Natural killer cell (primary cell): ENCODE measurements around the gene ARHGAP6. TPM values are rescaled to one million over a fixed set of nuclear protein-coding genes. Genes with fewer than 3 reads are reported as not detected.

ENCODE experiments used
- ATAC-seq, 3 donors: fragments of 150-1000 bp in 2 of 3; fragments of 200-7000 bp in 1 of 3; cut with Tn5 transposase; 1 replicate in 1 of 3; 2 replicates in 2 of 3; pipeline ENCODE4 v1.10.0; 2021; ENCODE audit warnings: mild to moderate bottlenecking in 2 of 3, moderate library complexity in 2 of 3
- DNase-seq, 2 donors: peaks; one replicate each; pipeline versions ENCODE4 v3.0.0 to v3.0.0-alpha.2; 2013 to 2021; ENCODE audit warnings: mixed read lengths in 1 of 2
- H3K27ac ChIP-seq: one replicate; pipeline ENCODE4 v1.5.1; 2013; ENCODE audit warnings: mild to moderate bottlenecking, low read length
- H3K27me3 ChIP-seq: one replicate; pipeline ENCODE4 v1.6.1; 2013; ENCODE audit warnings: low read length; ENCODE audit not compliant: control insufficient read depth, insufficient read depth
- H3K36me3 ChIP-seq: one replicate; pipeline ENCODE4 v1.6.1; 2013; ENCODE audit warnings: low read length; ENCODE audit not compliant: control insufficient read depth, insufficient read depth
- H3K4me1 ChIP-seq: one replicate; pipeline ENCODE4 v1.6.1; 2013; ENCODE audit warnings: low read length; ENCODE audit not compliant: control insufficient read depth, insufficient read depth
- H3K4me3 ChIP-seq: one replicate; pipeline ENCODE4 v1.5.1; 2013; ENCODE audit warnings: low read length
- H3K9me3 ChIP-seq: one replicate; pipeline ENCODE4 v1.6.1; 2013; ENCODE audit warnings: low read length; ENCODE audit not compliant: control insufficient read depth, insufficient read depth
- H3K27ac Mint-ChIP-seq, 2 donors: one replicate each; pipeline ENCODE4 v1.8.0; 2022; ENCODE audit warnings: mild to moderate bottlenecking in 2 of 2, mixed read lengths in 2 of 2, moderate library complexity in 1 of 2
- H3K27me3 Mint-ChIP-seq, 2 donors: one replicate each; pipeline ENCODE4 v1.8.0; 2022; ENCODE audit warnings: low read depth in 2 of 2, mixed read lengths in 2 of 2
- H3K36me3 Mint-ChIP-seq: one replicate; pipeline ENCODE4 v1.8.0; 2022; ENCODE audit warnings: mixed read lengths
- H3K4me1 Mint-ChIP-seq, 2 donors: one replicate each; pipeline ENCODE4 v1.8.0; 2022; ENCODE audit warnings: mixed read lengths in 2 of 2
- H3K4me3 Mint-ChIP-seq: one replicate; pipeline ENCODE4 v1.8.0; 2022; ENCODE audit warnings: mild to moderate bottlenecking, moderate library complexity, mixed read lengths
- H3K9me3 Mint-ChIP-seq, 2 donors: one replicate each; pipeline ENCODE4 v1.8.0; 2022; ENCODE audit warnings: mixed read lengths in 2 of 2
- CTCF ChIP-seq: fragments of 200-600 bp; IDR thresholded peaks from one replicate; pipeline ENCODE4 v1.8.0; 2022; ENCODE audit warnings: antibody characterized with exemption
- WGBS: methylation state at CpG from one replicate; pipeline ENCODE4 v1.1.7; 2013; ENCODE audit warnings: missing lambda C conversion rate; ENCODE audit not compliant: insufficient coverage; 5-methylcytosine and 5-hydroxymethylcytosine counted together
- intact Hi-C: fragments of 100-400 bp; cut with micrococcal nuclease; formaldehyde crosslinking; loops from one replicate; pipeline ENCODE4 v1.14.2; 2022
- total RNA-seq, 4 donors: library from RNA; stranded (reverse); fragments of 120-200 nt in 1 of 4; gene quantifications; one replicate each; pipeline versions ENCODE4 v1.2.3 to v1.2.4, GENCODE V29; 2013 to 2022

Gene ARHGAP6
- total RNA-seq, 3 donors from 2014 or later (not counting 1 experiment from before 2014, with no cell fraction given) = 0.32 to 1.9 (median 1.8) TPM

GRCh38 chrX:11640089-11640488 lies 25.6 kb downstream of the ARHGAP6 start:
- 82% methylated on average over 3 of the region's 4 CpGs for WGBS
- Mint-ChIP-seq H3K4me1 (no peaks in the 10 kb centered on the region), H3K27me3 (peaks cover 3 to 24% of the 10 kb centered on the region in 2 donors), H3K4me3 (no peak overlapping the region), H3K27ac (no peak overlapping the region), H3K36me3 (no peaks in the 10 kb centered on the region), H3K9me3 (no peaks in the 10 kb centered on the region)
- DNase-seq (no peak), ATAC-seq (no peak)
- Histone ChIP-seq H3K27me3 (no peaks in the 10 kb centered on the region), H3K4me1 (no peaks in the 10 kb centered on the region), H3K36me3 (no peaks in the 10 kb centered on the region), H3K9me3 (no peaks in the 10 kb centered on the region), H3K4me3 (no peak overlapping the region), H3K27ac (no peak overlapping the region)
- intact Hi-C loops = no loop called here
- no peak for TF ChIP-seq CTCF

- no peaks in the 10 kb centered on the region for H3K27me3 ChIP-seq
- intact Hi-C loops = no loop called here
- no peak for TF ChIP-seq CTCF
- H3K36me3 Mint-ChIP-seq = no peaks in the 10 kb centered on the region
- 43% methylated on average over 1 of the region's 1 CpG for WGBS
- no peaks in the 10 kb centered on the region for H3K4me1 ChIP-seq
- no peak overlapping the region for H3K4me3 Mint-ChIP-seq
- no peaks in the 10 kb centered on the region for H3K4me1 Mint-ChIP-seq
- H3K27me3 Mint-ChIP-seq = no peaks in the 10 kb centered on the region
- H3K9me3 Mint-ChIP-seq = peaks cover 0 to 3% of the 10 kb centered on the region in 2 donors
- H3K27ac Mint-ChIP-seq = no peak overlapping the region
- no peaks in the 10 kb centered on the region for H3K9me3 ChIP-seq
- no peak overlapping the region for H3K4me3 ChIP-seq
- DNase-seq (no peak), ATAC-seq (no peak)
- no peaks in the 10 kb centered on the region for H3K36me3 ChIP-seq
- no peak overlapping the region for H3K27ac ChIP-seq
These were observed 33.0 kb downstream of the ARHGAP6 start for GRCh38 chrX:11632732-11633131.

- Histone ChIP-seq H3K27ac (no peak overlapping the region), H3K4me1 (no peaks in the 10 kb centered on the region), H3K27me3 (no peaks in the 10 kb centered on the region), H3K36me3 (no peaks in the 10 kb centered on the region), H3K9me3 (no peaks in the 10 kb centered on the region), H3K4me3 (no peak overlapping the region)
- intact Hi-C loops = no loop called here
- DNase-seq (no peak), ATAC-seq (no peak)
- H3K4me1 Mint-ChIP-seq = no peaks in the 10 kb centered on the region
- TF ChIP-seq CTCF = no peak
- 23% methylated on average over 3 of the region's 4 CpGs for WGBS
- H3K36me3 Mint-ChIP-seq = no peaks in the 10 kb centered on the region
- no peaks in the 10 kb centered on the region for H3K27me3 Mint-ChIP-seq
- peaks cover 0 to 6% of the 10 kb centered on the region in 2 donors for H3K9me3 Mint-ChIP-seq
- H3K4me3 Mint-ChIP-seq = no peak overlapping the region
- no peak overlapping the region for H3K27ac Mint-ChIP-seq
These were observed 36.0 kb downstream of the ARHGAP6 start for GRCh38 chrX:11629593-11630211.

- TF ChIP-seq CTCF = no peak
- H3K9me3 Mint-ChIP-seq = peaks cover 0 to 6% of the 10 kb centered on the region in 2 donors
- Histone ChIP-seq H3K27ac (no peak overlapping the region), H3K4me3 (no peak overlapping the region), H3K9me3 (no peaks in the 10 kb centered on the region), H3K36me3 (no peaks in the 10 kb centered on the region), H3K4me1 (no peaks in the 10 kb centered on the region), H3K27me3 (no peaks in the 10 kb centered on the region)
- no peaks in the 10 kb centered on the region for H3K4me1 Mint-ChIP-seq
- no peaks in the 10 kb centered on the region for H3K36me3 Mint-ChIP-seq
- WGBS = no CpG with 5 or more reads among the region's 5 CpGs
- no peak for DNase-seq
- H3K27ac Mint-ChIP-seq = no peak overlapping the region
- no peak overlapping the region for H3K4me3 Mint-ChIP-seq
- intact Hi-C loops = no loop called here
- ATAC-seq = no peak
- no peaks in the 10 kb centered on the region for H3K27me3 Mint-ChIP-seq
These were observed 37.3 kb downstream of the ARHGAP6 start for GRCh38 chrX:11628399-11628798.
